Activated CD8-positive, alpha-beta T cell treated with anti-CD3 and anti-CD28 coated beads for 36 hours (primary cell): ENCODE results near the gene MAST4. TPM values are rescaled to one million over a fixed set of nuclear protein-coding genes. Genes with fewer than 3 reads are reported as not detected.

Source experiments
- ATAC-seq: fragments of 200-7000 bp; cut with Tn5 transposase; one replicate; pipeline ENCODE4 v1.10.0; 2021; ENCODE audit warnings: mild to moderate bottlenecking, moderate library complexity
- CTCF ChIA-PET: fragments of 350-600 bp; sonication (Branson Sonifier 250); formaldehyde crosslinking; loops from one replicate; lab custom pipeline; 2021; ENCODE audit warnings: antibody characterized with exemption; lab: Charles Lee
- POLR2A ChIA-PET: fragments of 350-600 bp; sonication (Branson Sonifier 250); formaldehyde crosslinking; loops from one replicate; lab custom pipeline; 2021; ENCODE audit warnings: antibody characterized with exemption; lab: Charles Lee
- DNase-seq: peaks from one replicate; pipeline ENCODE4 v3.0.0-alpha.2; 2020
- H3K27ac Mint-ChIP-seq: one replicate; pipeline ENCODE4 v1.8.0; 2021; ENCODE audit warnings: mild to moderate bottlenecking, mixed read lengths
- H3K27me3 Mint-ChIP-seq: one replicate; pipeline ENCODE4 v1.8.0; 2021; ENCODE audit warnings: mixed read lengths
- H3K36me3 Mint-ChIP-seq: one replicate; pipeline ENCODE4 v1.8.0; 2021; ENCODE audit warnings: low read depth, mixed read lengths
- H3K4me1 Mint-ChIP-seq: one replicate; pipeline ENCODE4 v1.8.0; 2021; ENCODE audit warnings: low read depth, mixed read lengths
- H3K4me3 Mint-ChIP-seq: one replicate; pipeline ENCODE4 v1.8.0; 2021; ENCODE audit warnings: mild to moderate bottlenecking, moderate library complexity, mixed read lengths
- H3K9me3 Mint-ChIP-seq: one replicate; pipeline ENCODE4 v1.8.0; 2021; ENCODE audit warnings: mixed read lengths
- CTCF ChIP-seq: fragments of 200-600 bp; IDR thresholded peaks from one replicate; pipeline ENCODE4 v1.8.0; 2022; ENCODE audit warnings: antibody characterized with exemption, mild to moderate bottlenecking
- intact Hi-C: fragments of 100-400 bp; cut with micrococcal nuclease; formaldehyde crosslinking; loops from one replicate; pipeline ENCODE4 v1.10.0; 2022
- total RNA-seq, 2 experiments: library from RNA; stranded (reverse); gene quantifications; one replicate each; pipeline ENCODE4 v1.2.3, GENCODE V29; 2021

The MAST4 gene
- total RNA-seq, 2 experiments from 2014 or later = 7.6 to 10.0 TPM

GRCh38 chr5:67061511-67061910, 465.3 kb downstream of the MAST4 start:
- TF ChIP-seq CTCF = no peak
- ATAC-seq (no peak), DNase-seq (no peak)
- POLR2A ChIA-PET = no interaction called here
- H3K27ac Mint-ChIP-seq = no peak overlapping the region
- CTCF ChIA-PET = no interaction called here
- no peaks in the 10 kb centered on the region for H3K9me3 Mint-ChIP-seq
- H3K4me3 Mint-ChIP-seq = no peak overlapping the region
- H3K4me1 Mint-ChIP-seq = peaks cover 17% of the 10 kb centered on the region
- intact Hi-C loops = no loop called here
- no peaks in the 10 kb centered on the region for H3K27me3 Mint-ChIP-seq
- peaks cover 6% of the 10 kb centered on the region for H3K36me3 Mint-ChIP-seq

DNA sequence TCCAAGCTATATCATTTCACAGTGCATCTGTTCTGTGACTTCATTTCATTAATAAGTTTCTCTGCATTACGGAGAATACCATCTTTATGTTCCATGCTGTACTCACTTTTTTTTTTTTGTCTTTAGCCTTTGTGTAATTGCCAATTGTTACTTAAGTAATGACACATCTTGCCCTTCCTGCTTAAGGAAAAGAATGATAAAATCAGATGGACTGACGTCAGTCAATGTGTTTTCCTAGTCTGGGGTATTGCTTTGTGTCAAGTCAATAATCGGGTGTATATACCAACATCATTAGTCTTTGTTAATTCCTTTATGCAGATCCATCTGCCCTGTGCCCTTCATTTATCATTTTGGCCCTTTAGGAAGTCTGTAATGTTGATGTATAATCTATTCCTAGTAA, 466.9 kb downstream of the MAST4 start:
- POLR2A ChIA-PET = no interaction called here
- TF ChIP-seq CTCF = no peak
- intact Hi-C loops = no loop called here
- H3K27ac Mint-ChIP-seq = no peak overlapping the region
- ATAC-seq (no peak), DNase-seq (no peak)
- H3K36me3 Mint-ChIP-seq = peaks cover 6% of the 10 kb centered on the region
- no peaks in the 10 kb centered on the region for H3K9me3 Mint-ChIP-seq
- peaks cover 21% of the 10 kb centered on the region for H3K4me1 Mint-ChIP-seq
- no peaks in the 10 kb centered on the region for H3K27me3 Mint-ChIP-seq
- H3K4me3 Mint-ChIP-seq = no peak overlapping the region
- CTCF ChIA-PET = no interaction called here

- H3K4me1 Mint-ChIP-seq = peaks cover 21% of the 10 kb centered on the region
- intact Hi-C loops = no loop called here
- TF ChIP-seq CTCF = no peak
- CTCF ChIA-PET = no interaction called here
- ATAC-seq = no peak
- H3K4me3 Mint-ChIP-seq = no peak overlapping the region
- no peaks in the 10 kb centered on the region for H3K27me3 Mint-ChIP-seq
- H3K27ac Mint-ChIP-seq = no peak overlapping the region
- no peak for DNase-seq
- H3K9me3 Mint-ChIP-seq = no peaks in the 10 kb centered on the region
- H3K36me3 Mint-ChIP-seq = peaks cover 6% of the 10 kb centered on the region
- POLR2A ChIA-PET = no interaction called here
Measured at GRCh38 chr5:67063791-67064190, 467.6 kb downstream of the MAST4 start.

GRCh38 chr5:67065237-67065636, 469.0 kb downstream of the MAST4 start:
- TF ChIP-seq CTCF = no peak
- POLR2A ChIA-PET = no interaction called here
- intact Hi-C loops = no loop called here
- peak; percentile 79 for ATAC-seq
- no peak overlapping the region for H3K4me3 Mint-ChIP-seq
- H3K36me3 Mint-ChIP-seq = peaks cover 4% of the 10 kb centered on the region
- no peak overlapping the region for H3K27ac Mint-ChIP-seq
- no peaks in the 10 kb centered on the region for H3K27me3 Mint-ChIP-seq
- no peaks in the 10 kb centered on the region for H3K9me3 Mint-ChIP-seq
- peaks cover 21% of the 10 kb centered on the region for H3K4me1 Mint-ChIP-seq
- CTCF ChIA-PET = interaction anchor here (0.7 to 1.4 kb wide), 5 partner anchors 62 to 92 kb away, joined by 3 to 5 read pairs (median 3); no protein-coding TSS in a partner anchor
- peak; percentile 61 for DNase-seq

GRCh38 chr5:67065696-67066095, 469.5 kb downstream of the MAST4 start:
- no peak for TF ChIP-seq CTCF
- Mint-ChIP-seq H3K27me3 (no peaks in the 10 kb centered on the region), H3K9me3 (no peaks in the 10 kb centered on the region), H3K36me3 (peaks cover 4% of the 10 kb centered on the region), H3K4me1 (peaks cover 21% of the 10 kb centered on the region), H3K4me3 (no peak overlapping the region), H3K27ac (no peak overlapping the region)
- peak; percentile 49 for ATAC-seq
- intact Hi-C loops = no loop called here
- ChIA-PET POLR2A (no interaction called here), CTCF (interaction anchor here (0.7 to 1.4 kb wide), 5 partner anchors 63 to 91 kb away, joined by 3 to 5 read pairs (median 3); no protein-coding TSS in a partner anchor)
- DNase-seq = no peak
